ENCODE data around the gene SLC31A1.

The SLC31A1 gene

GRCh38 chr9:113221003-113221799 is at the start of gene SLC31A1, which contains the start of gene FKBP15:
Gene SLC31A1, plus strand, starts transcription at chr9:113221544. Its CDS starts 34,605 bp downstream, at chr9:113256149.
Gene FKBP15, minus strand, starts transcription at chr9:113221277. Its CDS starts 34 bp downstream, at chr9:113221243.
- Histone ChIP-seq H3K9me3 (ENCODE audit: severe bottlenecking) (no peaks in the 10 kb centered on the region), H3K27me3 (ENCODE audit: insufficient read depth, low read depth, severe bottlenecking) (no peaks in the 10 kb centered on the region), H3K36me3 (peaks cover 9% of the 10 kb centered on the region), H3K4me3 (ENCODE audit: low read depth, low read length) (peak within 1 kb of the TSS; percentile 77), H3K27ac (peak within 1 kb of the TSS; percentile 70)
- no peak for TF ChIP-seq CTCF (IDR thresholded peaks at IDR 0.05; ENCODE audit: low read depth, low read length)
- peak; percentile 99 for DNase-seq

- no peak for TF ChIP-seq CTCF (IDR thresholded peaks at IDR 0.05; ENCODE audit: low read depth, low read length)
- DNase-seq = no peak
These were observed 48.0 kb upstream of the SLC31A1 start for GRCh38 chr9:113173341-113173740.

GRCh38 chr9:113176803-113177202 is 44.5 kb upstream of the SLC31A1 start:
- no peak overlapping the region for H3K4me3 ChIP-seq (ENCODE audit: low read depth, low read length)
- no peak overlapping the region for H3K27ac ChIP-seq
- no peak for TF ChIP-seq CTCF (IDR thresholded peaks at IDR 0.05; ENCODE audit: low read depth, low read length)
- no peak for DNase-seq
- H3K27me3 ChIP-seq (ENCODE audit: insufficient read depth, low read depth, severe bottlenecking) = no peaks in the 10 kb centered on the region
- peaks cover 60% of the 10 kb centered on the region for H3K36me3 ChIP-seq
- no peaks in the 10 kb centered on the region for H3K9me3 ChIP-seq (ENCODE audit: severe bottlenecking)

More at GRCh38 chr9:113173341-113173740, 48.0 kb upstream of the SLC31A1 start:
- H3K4me3 ChIP-seq (ENCODE audit: low read depth, low read length) = no peak overlapping the region
- peaks cover 85% of the 10 kb centered on the region for H3K36me3 ChIP-seq
- H3K9me3 ChIP-seq (ENCODE audit: severe bottlenecking) = no peaks in the 10 kb centered on the region
- no peaks in the 10 kb centered on the region for H3K27me3 ChIP-seq (ENCODE audit: insufficient read depth, low read depth, severe bottlenecking)
- H3K27ac ChIP-seq = no peak overlapping the region

GRCh38 chr9:113177251-113177650 is 44.1 kb upstream of the SLC31A1 start:
- H3K4me3 ChIP-seq (ENCODE audit: low read depth, low read length) = no peak overlapping the region
- no peak for DNase-seq
- H3K27me3 ChIP-seq (ENCODE audit: insufficient read depth, low read depth, severe bottlenecking) = no peaks in the 10 kb centered on the region
- H3K9me3 ChIP-seq (ENCODE audit: severe bottlenecking) = no peaks in the 10 kb centered on the region
- TF ChIP-seq CTCF (IDR thresholded peaks at IDR 0.05; ENCODE audit: low read depth, low read length) = no peak
- H3K27ac ChIP-seq = no peak overlapping the region
- peaks cover 61% of the 10 kb centered on the region for H3K36me3 ChIP-seq

- Histone ChIP-seq H3K9me3 (ENCODE audit: severe bottlenecking) (no peaks in the 10 kb centered on the region), H3K27ac (no peak overlapping the region), H3K4me3 (ENCODE audit: low read depth, low read length) (no peak overlapping the region), H3K27me3 (ENCODE audit: insufficient read depth, low read depth, severe bottlenecking) (no peaks in the 10 kb centered on the region), H3K36me3 (peaks cover 61% of the 10 kb centered on the region)
- TF ChIP-seq CTCF (IDR thresholded peaks at IDR 0.05; ENCODE audit: low read depth, low read length) = no peak
- DNase-seq = no peak
These were observed 43.3 kb upstream of the SLC31A1 start for GRCh38 chr9:113178087-113178486.
